SK-N-SH (cell line): ENCODE measurements around the gene DCAF6.

Experiments
- ELF1 ChIP-seq: IDR thresholded peaks from 2 replicates; pipeline ENCODE4 v1.4.0; 2012
- EP300 ChIP-seq, 2 experiments: IDR thresholded peaks; 2 replicates each; pipeline versions ENCODE4 v1.4.0 to v1.6.1; 2012; ENCODE audit warnings: borderline replicate concordance in 1 of 2, low read depth in 1 of 2, low read length in 1 of 2
- JUND ChIP-seq: IDR thresholded peaks from 2 replicates; pipeline ENCODE4 v1.4.0; 2012
- NFIC ChIP-seq: IDR thresholded peaks from 2 replicates; pipeline ENCODE4 v1.4.0; 2012; ENCODE audit warnings: borderline replicate concordance
- POLR2AphosphoS5 ChIP-seq: IDR thresholded peaks from 2 replicates; pipeline ENCODE4 v1.6.1; 2012; ENCODE audit warnings: low read depth, low read length
- TAF1 ChIP-seq: IDR thresholded peaks from 2 replicates; pipeline ENCODE4 v1.6.1; 2012; ENCODE audit warnings: low read depth, mild to moderate bottlenecking, low read length, moderate library complexity, borderline replicate concordance
- TCF12 ChIP-seq: IDR thresholded peaks from 2 replicates; pipeline ENCODE4 v1.4.0; 2012
- TF ChIP-seq, protein P1 (sequence below): fragments of 200-600 bp; sonication (generic); IDR thresholded peaks from 2 replicates; pipeline ENCODE4 v1.6.1; 2017; ENCODE audit warnings: antibody characterized with exemption, mild to moderate bottlenecking, moderate library complexity
- TF ChIP-seq, protein P2 (sequence below): IDR thresholded peaks from 2 replicates; pipeline ENCODE4 v1.6.1; 2012; ENCODE audit warnings: mild to moderate bottlenecking, low read depth, low read length, moderate library complexity
- TF ChIP-seq, protein P3 (sequence below): IDR thresholded peaks from 2 replicates; pipeline ENCODE4 v1.4.0; 2012; ENCODE audit warnings: low read depth, borderline replicate concordance
- TF ChIP-seq, protein P4 (sequence below): IDR thresholded peaks from 2 replicates; pipeline ENCODE4 v1.4.0; 2012; ENCODE audit warnings: low read depth

DNA sequence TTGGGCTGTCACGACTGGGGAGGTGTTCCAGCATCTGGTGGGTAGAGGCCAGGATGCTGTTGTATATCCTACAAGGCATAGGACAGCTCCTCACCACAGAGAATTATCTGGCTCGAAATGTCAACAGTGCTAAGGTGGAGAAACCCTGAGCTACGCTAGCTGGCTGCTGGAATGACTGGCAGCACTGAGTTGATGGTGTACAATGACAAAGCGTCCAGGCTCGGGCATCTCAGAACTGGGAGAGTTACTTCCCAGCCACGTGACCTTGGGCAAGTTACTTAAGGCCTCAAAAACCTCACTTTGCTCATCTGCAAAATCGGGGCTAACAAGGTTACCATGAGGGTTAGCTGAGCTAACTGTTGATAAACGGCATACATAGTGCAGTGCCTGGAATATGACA, 164.9 kb downstream of the DCAF6 start:
- TF ChIP-seq TAF1 (no peak), POLR2AphosphoS5 (no peak), NFIC (no peak), TCF12 (no peak), EP300 (IDR thresholded peaks at IDR 0.05; ENCODE audit: borderline replicate concordance in 1 of 2, low read depth in 1 of 2, low read length in 1 of 2) (no peak), ELF1 (no peak), JUND (no peak)
- TF ChIP-seq, protein P1, sequence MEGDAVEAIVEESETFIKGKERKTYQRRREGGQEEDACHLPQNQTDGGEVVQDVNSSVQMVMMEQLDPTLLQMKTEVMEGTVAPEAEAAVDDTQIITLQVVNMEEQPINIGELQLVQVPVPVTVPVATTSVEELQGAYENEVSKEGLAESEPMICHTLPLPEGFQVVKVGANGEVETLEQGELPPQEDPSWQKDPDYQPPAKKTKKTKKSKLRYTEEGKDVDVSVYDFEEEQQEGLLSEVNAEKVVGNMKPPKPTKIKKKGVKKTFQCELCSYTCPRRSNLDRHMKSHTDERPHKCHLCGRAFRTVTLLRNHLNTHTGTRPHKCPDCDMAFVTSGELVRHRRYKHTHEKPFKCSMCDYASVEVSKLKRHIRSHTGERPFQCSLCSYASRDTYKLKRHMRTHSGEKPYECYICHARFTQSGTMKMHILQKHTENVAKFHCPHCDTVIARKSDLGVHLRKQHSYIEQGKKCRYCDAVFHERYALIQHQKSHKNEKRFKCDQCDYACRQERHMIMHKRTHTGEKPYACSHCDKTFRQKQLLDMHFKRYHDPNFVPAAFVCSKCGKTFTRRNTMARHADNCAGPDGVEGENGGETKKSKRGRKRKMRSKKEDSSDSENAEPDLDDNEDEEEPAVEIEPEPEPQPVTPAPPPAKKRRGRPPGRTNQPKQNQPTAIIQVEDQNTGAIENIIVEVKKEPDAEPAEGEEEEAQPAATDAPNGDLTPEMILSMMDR, result no peak
- TF ChIP-seq, protein P2, sequence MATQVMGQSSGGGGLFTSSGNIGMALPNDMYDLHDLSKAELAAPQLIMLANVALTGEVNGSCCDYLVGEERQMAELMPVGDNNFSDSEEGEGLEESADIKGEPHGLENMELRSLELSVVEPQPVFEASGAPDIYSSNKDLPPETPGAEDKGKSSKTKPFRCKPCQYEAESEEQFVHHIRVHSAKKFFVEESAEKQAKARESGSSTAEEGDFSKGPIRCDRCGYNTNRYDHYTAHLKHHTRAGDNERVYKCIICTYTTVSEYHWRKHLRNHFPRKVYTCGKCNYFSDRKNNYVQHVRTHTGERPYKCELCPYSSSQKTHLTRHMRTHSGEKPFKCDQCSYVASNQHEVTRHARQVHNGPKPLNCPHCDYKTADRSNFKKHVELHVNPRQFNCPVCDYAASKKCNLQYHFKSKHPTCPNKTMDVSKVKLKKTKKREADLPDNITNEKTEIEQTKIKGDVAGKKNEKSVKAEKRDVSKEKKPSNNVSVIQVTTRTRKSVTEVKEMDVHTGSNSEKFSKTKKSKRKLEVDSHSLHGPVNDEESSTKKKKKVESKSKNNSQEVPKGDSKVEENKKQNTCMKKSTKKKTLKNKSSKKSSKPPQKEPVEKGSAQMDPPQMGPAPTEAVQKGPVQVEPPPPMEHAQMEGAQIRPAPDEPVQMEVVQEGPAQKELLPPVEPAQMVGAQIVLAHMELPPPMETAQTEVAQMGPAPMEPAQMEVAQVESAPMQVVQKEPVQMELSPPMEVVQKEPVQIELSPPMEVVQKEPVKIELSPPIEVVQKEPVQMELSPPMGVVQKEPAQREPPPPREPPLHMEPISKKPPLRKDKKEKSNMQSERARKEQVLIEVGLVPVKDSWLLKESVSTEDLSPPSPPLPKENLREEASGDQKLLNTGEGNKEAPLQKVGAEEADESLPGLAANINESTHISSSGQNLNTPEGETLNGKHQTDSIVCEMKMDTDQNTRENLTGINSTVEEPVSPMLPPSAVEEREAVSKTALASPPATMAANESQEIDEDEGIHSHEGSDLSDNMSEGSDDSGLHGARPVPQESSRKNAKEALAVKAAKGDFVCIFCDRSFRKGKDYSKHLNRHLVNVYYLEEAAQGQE, result no peak
- TF ChIP-seq, protein P3, sequence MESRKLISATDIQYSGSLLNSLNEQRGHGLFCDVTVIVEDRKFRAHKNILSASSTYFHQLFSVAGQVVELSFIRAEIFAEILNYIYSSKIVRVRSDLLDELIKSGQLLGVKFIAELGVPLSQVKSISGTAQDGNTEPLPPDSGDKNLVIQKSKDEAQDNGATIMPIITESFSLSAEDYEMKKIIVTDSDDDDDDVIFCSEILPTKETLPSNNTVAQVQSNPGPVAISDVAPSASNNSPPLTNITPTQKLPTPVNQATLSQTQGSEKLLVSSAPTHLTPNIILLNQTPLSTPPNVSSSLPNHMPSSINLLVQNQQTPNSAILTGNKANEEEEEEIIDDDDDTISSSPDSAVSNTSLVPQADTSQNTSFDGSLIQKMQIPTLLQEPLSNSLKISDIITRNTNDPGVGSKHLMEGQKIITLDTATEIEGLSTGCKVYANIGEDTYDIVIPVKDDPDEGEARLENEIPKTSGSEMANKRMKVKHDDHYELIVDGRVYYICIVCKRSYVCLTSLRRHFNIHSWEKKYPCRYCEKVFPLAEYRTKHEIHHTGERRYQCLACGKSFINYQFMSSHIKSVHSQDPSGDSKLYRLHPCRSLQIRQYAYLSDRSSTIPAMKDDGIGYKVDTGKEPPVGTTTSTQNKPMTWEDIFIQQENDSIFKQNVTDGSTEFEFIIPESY, result no peak
- TF ChIP-seq, protein P4, sequence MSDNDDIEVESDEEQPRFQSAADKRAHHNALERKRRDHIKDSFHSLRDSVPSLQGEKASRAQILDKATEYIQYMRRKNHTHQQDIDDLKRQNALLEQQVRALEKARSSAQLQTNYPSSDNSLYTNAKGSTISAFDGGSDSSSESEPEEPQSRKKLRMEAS, result no peak
